ENCODE results near the gene MEIOSIN. TPM values are rescaled to one million over a fixed set of nuclear protein-coding genes. Genes with fewer than 3 reads are reported as not detected.

MEIOSIN gene
- total RNA-seq, 4 donors from 2014 or later: not detected

GRCh38 chr19:45780448-45781213, 47.4 kb downstream of the MEIOSIN start:
- no peaks in the 10 kb centered on the region for H3K9me3 ChIP-seq
- peak overlapping the region in 3 of 4 donors; percentile 4 to 64 (median 45) for H3K4me3 ChIP-seq
- H3K27ac ChIP-seq: peak overlapping the region in 3 of 4 donors; percentile 84 to 97 (median 89)
- H3K36me3 ChIP-seq: peaks cover 0 to 34% (median 4%) of the 10 kb centered on the region in 3 donors
- peaks cover 0 to 70% (median 40%) of the 10 kb centered on the region in 4 donors for H3K4me1 ChIP-seq
- TF ChIP-seq POLR2A (IDR thresholded peaks at IDR 0.05) (no peak), EP300 (IDR thresholded peaks at IDR 0.05) (no peak), CTCF (IDR thresholded peaks at IDR 0.05) (no peak)
- H3K27me3 ChIP-seq: no peaks in the 10 kb centered on the region
- DNase-seq (ENCODE audit: low spot score in 2 of 2): no peak
- 22 to 25% methylated on average over 13 of the region's 13 CpGs for WGBS, 2 donors

DNA sequence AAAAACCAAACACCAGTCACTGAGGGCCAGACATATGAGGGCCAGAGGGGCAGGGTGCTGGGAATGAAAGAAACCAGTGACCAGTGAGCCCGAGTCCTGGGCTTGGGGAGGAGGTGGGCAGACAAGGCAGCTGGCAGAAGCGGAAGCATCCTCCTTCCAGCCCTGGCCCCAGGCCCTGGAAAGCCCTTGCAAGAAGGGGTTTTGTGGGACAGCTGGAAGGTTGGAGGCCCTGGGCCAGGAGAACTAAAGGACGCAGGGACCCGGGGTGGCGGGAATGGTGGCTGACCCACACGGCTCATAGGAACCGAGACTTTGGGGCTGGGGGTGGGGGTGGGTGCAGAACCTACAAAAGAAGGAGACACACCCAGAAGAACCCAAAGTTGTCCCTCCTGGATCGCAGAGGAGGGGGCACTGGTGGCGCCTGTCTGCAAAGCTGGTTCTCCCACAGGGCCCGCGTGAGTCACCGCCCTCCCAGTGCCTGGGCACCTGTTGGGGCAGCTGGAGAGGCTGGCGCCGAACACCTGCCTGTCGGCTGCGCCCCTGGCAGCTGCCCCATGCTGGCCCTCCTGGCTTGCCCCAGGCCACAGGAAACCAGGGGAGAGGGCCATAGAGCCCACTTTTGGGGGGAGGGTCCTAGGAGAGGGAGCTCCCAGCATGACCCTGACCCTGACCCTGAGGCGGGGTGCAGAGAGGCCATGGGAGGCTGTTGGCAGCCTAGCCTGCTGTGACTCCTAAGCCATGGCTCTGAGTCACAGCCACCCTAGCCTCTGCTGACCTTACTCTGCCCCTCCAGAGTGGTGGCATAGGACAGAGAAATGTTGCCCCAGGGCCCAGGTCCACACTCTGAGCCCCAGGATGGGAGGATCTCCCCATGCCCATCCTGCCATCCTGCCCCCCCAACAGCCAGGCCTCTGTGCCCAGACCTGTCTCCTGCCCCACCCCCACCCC, 48.2 kb downstream of the MEIOSIN start:
- no peak for DNase-seq (ENCODE audit: low spot score in 2 of 2)
- peaks cover 0 to 70% (median 40%) of the 10 kb centered on the region in 4 donors for H3K4me1 ChIP-seq
- 46 to 54% methylated on average over 12 to 16 of the region's 17 CpGs for WGBS, 2 donors
- TF ChIP-seq EP300 (IDR thresholded peaks at IDR 0.05) (no peak), CTCF (IDR thresholded peaks at IDR 0.05) (no peak), POLR2A (IDR thresholded peaks at IDR 0.05) (no peak)
- H3K4me3 ChIP-seq: peak overlapping the region; percentile 45 to 64 (median 50)
- H3K27me3 ChIP-seq: no peaks in the 10 kb centered on the region
- no peaks in the 10 kb centered on the region for H3K9me3 ChIP-seq
- peaks cover 0 to 40% (median 5%) of the 10 kb centered on the region in 3 donors for H3K36me3 ChIP-seq
- peak overlapping the region; percentile 80 to 97 (median 86) for H3K27ac ChIP-seq

- peak within 1 kb of the TSS; percentile 80 to 97 (median 86) for H3K27ac ChIP-seq
- H3K36me3 ChIP-seq: peaks cover 0 to 40% (median 5%) of the 10 kb centered on the region in 3 donors
- no peaks in the 10 kb centered on the region for H3K9me3 ChIP-seq
- peaks cover 0 to 70% (median 40%) of the 10 kb centered on the region in 4 donors for H3K4me1 ChIP-seq
- WGBS, 2 donors: 6 to 14% methylated on average over 8 to 12 of the region's 18 CpGs
- TF ChIP-seq POLR2A (IDR thresholded peaks at IDR 0.05): no peak
- no peak for TF ChIP-seq EP300 (IDR thresholded peaks at IDR 0.05)
- no peak for TF ChIP-seq CTCF (IDR thresholded peaks at IDR 0.05)
- DNase-seq (ENCODE audit: low spot score in 2 of 2): no peak
- H3K4me3 ChIP-seq: peak within 1 kb of the TSS; percentile 45 to 64 (median 50)
- H3K27me3 ChIP-seq: no peaks in the 10 kb centered on the region
Measured at GRCh38 chr19:45782162-45782691, 49.0 kb downstream of the MEIOSIN start, which contains the start of gene DMPK. Gene DMPK, minus strand, starts transcription at chr19:45782490. Its CDS starts 138 bp downstream, at chr19:45782352.

GRCh38 chr19:45782820-45783785, 49.9 kb downstream of the MEIOSIN start:
- DNase-seq (ENCODE audit: low spot score in 2 of 2): no peak
- H3K27me3 ChIP-seq: no peaks in the 10 kb centered on the region
- H3K9me3 ChIP-seq: no peaks in the 10 kb centered on the region
- no peak for TF ChIP-seq CTCF (IDR thresholded peaks at IDR 0.05)
- TF ChIP-seq EP300 (IDR thresholded peaks at IDR 0.05): peak in 1 of 2 donors; percentile 49
- H3K4me3 ChIP-seq: peak overlapping the region; percentile 45 to 64 (median 50)
- peak overlapping the region; percentile 80 to 97 (median 86) for H3K27ac ChIP-seq
- 27 to 30% methylated on average over 21 to 25 of the region's 26 CpGs for WGBS, 2 donors
- H3K36me3 ChIP-seq: peaks cover 0 to 40% (median 5%) of the 10 kb centered on the region in 3 donors
- H3K4me1 ChIP-seq: peaks cover 0 to 69% (median 40%) of the 10 kb centered on the region in 4 donors

Measured in tibial nerve (tissue), 4 donors.